Stimulated activated naive CD8-positive, alpha-beta T cell treated with anti-CD3 and anti-CD28 coated beads, Interleukin-15, Interleukin-2, amounts not matched to agents 100 ng/mL and 50 ng/mL, for 24 hours (primary cell): ENCODE measurements around the gene TSHR.
A peak's percentile ranks its signal among the peaks of the same experiment; 100 is the strongest.
"Not testable (repeated sequence)": the region's sequence is repeated elsewhere in the genome, so short reads cannot be mapped to it uniquely, and the experiment has no call there.

Experiments
- H3K27ac Mint-ChIP-seq: one replicate; pipeline ENCODE4 v1.8.0; 2021; ENCODE audit warnings: mild to moderate bottlenecking, mixed read lengths
- H3K27me3 Mint-ChIP-seq: one replicate; pipeline ENCODE4 v1.8.0; 2021; ENCODE audit warnings: mixed read lengths
- H3K36me3 Mint-ChIP-seq: one replicate; pipeline ENCODE4 v1.8.0; 2021; ENCODE audit warnings: low read depth, mixed read lengths
- H3K4me1 Mint-ChIP-seq: one replicate; pipeline ENCODE4 v1.8.0; 2021; ENCODE audit warnings: low read depth, mixed read lengths
- H3K4me3 Mint-ChIP-seq: one replicate; pipeline ENCODE4 v1.8.0; 2021; ENCODE audit warnings: mild to moderate bottlenecking, mixed read lengths
- H3K9me3 Mint-ChIP-seq: one replicate; pipeline ENCODE4 v1.8.0; 2021; ENCODE audit warnings: mixed read lengths

The TSHR gene

DNA sequence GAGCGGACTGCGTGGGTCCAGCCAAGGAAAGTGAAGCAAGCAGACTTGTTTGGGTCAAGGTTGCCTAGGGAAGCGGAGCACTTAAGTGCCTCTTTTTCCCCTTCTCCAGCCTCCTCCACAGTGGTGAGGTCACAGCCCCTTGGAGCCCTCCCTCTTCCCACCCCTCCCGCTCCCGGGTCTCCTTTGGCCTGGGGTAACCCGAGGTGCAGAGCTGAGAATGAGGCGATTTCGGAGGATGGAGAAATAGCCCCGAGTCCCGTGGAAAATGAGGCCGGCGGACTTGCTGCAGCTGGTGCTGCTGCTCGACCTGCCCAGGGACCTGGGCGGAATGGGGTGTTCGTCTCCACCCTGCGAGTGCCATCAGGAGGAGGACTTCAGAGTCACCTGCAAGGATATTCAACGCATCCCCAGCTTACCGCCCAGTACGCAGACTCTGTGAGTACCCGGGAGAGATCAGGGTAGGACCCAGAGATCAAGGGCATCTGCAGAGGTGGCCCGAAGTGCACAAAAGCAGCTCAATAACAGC, at the start of gene TSHR:
Gene TSHR, plus strand, starts transcription at position 206 of the 526 bp plus-strand sequence. Its CDS starts 60 bp downstream, at position 266.
- Mint-ChIP-seq H3K27ac (peak within 1 kb of the TSS; percentile 72), H3K4me1 (peaks cover 51% of the 10 kb centered on the region), H3K9me3 (no peaks in the 10 kb centered on the region), H3K36me3 (no peaks in the 10 kb centered on the region), H3K4me3 (peak within 1 kb of the TSS; percentile 79), H3K27me3 (peaks cover 10% of the 10 kb centered on the region)

DNA sequence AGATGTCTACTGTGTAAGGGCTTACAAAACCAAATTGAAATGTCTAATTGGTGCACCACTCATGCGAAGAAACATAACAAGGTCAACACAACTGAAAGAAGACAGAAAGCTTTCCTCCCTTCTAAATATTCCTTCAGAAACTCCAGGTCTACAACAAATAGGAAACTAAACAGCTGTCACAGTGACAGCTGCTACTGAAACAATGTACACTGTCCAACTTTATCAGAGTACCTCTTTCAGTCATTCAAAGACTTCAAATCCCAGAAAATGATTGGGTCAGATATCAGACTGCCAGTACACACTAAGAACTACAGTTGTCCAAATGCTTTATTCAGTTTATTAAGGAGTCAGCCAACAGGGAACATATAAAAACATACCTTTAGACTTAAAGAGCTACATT, 49.1 kb upstream of the TSHR start:
- Mint-ChIP-seq H3K27me3 (no peaks in the 10 kb centered on the region), H3K36me3 (peaks cover 46% of the 10 kb centered on the region), H3K4me3 (no peak overlapping the region), H3K4me1 (no peaks in the 10 kb centered on the region), H3K27ac (no peak overlapping the region), H3K9me3 (no peaks in the 10 kb centered on the region)

DNA sequence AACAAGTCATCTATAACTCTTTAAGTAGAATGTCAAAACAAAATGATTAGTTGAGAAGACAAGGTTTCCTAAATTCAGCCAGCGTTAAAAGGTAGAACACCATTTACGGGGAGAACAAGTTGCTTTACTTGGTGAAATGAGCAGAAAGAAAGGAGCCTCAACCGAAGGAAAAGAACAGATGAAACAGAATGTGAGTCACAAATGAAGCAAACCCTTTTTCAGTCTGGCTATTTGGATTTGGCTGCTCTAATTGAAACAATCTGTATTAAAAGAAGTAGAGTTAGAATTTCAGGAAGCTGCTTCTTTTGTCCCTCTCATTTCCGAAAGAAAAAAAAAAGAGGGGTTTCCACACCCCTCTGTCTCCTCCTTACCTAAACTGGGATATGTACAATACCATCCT, 48.5 kb upstream of the TSHR start:
- Mint-ChIP-seq H3K27me3 (no peaks in the 10 kb centered on the region), H3K36me3 (peaks cover 41% of the 10 kb centered on the region), H3K27ac (no peak overlapping the region), H3K4me1 (no peaks in the 10 kb centered on the region), H3K4me3 (no peak overlapping the region), H3K9me3 (no peaks in the 10 kb centered on the region)

DNA sequence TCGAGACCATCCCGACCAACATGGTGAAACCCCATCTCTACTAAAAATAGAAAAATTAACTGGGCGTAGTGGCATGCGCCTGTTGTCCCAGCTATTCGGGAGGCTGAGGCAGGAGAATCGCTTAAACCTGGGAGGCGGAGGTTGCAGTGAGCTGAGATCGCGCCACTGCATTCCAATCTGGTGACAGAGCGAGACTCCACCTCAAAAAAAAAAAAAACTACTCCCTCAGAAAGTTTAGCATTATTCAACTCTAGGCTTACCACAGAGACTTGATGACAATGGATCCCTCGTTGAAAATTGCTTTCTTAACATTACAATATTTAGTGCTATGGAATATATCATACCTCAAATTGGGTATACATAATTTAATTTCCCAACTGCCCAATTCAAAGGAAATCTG, 43.4 kb upstream of the TSHR start:
- not testable (repeated sequence) for H3K27me3 Mint-ChIP-seq, H3K4me3 Mint-ChIP-seq, H3K9me3 Mint-ChIP-seq, H3K27ac Mint-ChIP-seq, H3K4me1 Mint-ChIP-seq
- H3K36me3 Mint-ChIP-seq, result peaks cover 26% of the 10 kb centered on the region

DNA sequence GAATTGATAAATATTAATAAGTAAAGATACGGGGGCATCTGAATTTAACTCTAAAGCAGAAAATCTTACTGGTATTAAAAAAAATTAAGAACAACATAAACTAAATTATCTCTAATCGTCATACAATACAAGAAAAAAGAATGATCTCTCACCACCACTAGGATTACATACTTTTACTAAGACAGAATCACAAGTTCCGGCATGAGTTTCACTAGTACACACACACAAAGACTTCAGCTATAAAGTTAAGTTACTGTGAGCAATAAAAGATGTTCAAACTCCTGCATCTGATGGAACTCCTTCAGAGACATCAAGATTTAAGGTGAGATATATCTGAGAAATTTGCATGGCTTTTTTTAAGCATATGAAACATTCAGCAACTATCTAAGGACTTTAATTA, 35.8 kb upstream of the TSHR start:
- no peaks in the 10 kb centered on the region for H3K27me3 Mint-ChIP-seq
- no peaks in the 10 kb centered on the region for H3K4me1 Mint-ChIP-seq
- no peaks in the 10 kb centered on the region for H3K9me3 Mint-ChIP-seq
- peaks cover 20% of the 10 kb centered on the region for H3K36me3 Mint-ChIP-seq
- no peak overlapping the region for H3K27ac Mint-ChIP-seq
- H3K4me3 Mint-ChIP-seq, result no peak overlapping the region

DNA sequence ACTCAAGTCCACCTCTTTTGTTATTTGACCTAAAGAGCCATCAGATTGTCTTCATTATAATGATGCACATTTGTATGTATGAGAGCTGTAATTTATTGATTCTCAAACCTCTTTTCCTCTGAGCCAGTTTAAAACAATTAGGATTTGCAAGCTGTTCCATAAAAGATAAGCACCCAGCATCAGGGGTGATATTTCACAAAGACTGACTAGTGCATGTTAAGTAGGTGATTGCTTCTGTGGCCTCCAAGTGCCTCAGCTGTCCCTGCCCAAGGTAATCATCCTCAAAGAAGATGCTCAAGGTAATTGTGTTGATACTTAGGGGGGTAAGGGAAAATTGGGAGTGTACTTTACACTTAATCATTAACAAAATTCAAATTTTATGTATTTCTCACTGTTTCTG, 32.1 kb upstream of the TSHR start:
- H3K4me1 Mint-ChIP-seq, result peaks cover 3% of the 10 kb centered on the region
- no peak overlapping the region for H3K4me3 Mint-ChIP-seq
- peaks cover 3% of the 10 kb centered on the region for H3K9me3 Mint-ChIP-seq
- peaks cover 13% of the 10 kb centered on the region for H3K36me3 Mint-ChIP-seq
- no peaks in the 10 kb centered on the region for H3K27me3 Mint-ChIP-seq
- H3K27ac Mint-ChIP-seq, result no peak overlapping the region

DNA sequence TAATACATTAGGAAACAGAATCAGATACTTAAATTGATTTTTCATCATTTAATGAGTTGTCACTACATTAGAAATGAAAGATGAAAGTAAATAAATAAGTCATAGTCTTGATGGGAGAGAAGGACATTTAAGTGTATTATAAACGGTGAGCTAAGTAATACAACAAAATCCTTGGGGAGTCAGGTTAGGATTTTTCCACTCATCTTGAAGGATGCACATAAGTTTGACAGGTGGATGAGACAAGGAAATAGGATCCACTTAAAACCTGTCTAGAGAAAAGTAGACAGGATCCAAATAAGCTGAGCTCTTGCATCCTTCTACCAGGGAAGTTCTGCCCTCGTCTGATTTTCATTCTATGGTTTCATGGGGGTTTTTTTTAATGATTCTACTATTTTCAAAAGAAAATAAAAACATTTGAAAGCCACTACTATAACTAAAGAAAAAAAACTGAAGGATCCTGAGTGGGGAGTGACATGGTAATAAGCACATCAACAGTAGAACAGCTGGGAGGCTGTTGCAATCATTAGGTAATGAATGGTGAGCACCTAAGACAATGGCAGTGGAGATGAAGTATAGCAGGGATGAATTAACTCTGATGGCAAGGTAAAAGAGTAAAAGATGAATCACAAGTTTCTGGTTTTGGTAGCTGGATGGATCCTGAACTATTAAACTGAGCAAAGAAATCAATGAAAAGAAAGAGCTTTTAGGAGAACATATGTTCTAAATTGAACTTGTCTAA, 30.9 kb upstream of the TSHR start:
- Mint-ChIP-seq H3K4me1 (peaks cover 7% of the 10 kb centered on the region), H3K4me3 (no peak overlapping the region), H3K36me3 (peaks cover 25% of the 10 kb centered on the region), H3K9me3 (peaks cover 4% of the 10 kb centered on the region), H3K27ac (no peak overlapping the region), H3K27me3 (no peaks in the 10 kb centered on the region)

DNA sequence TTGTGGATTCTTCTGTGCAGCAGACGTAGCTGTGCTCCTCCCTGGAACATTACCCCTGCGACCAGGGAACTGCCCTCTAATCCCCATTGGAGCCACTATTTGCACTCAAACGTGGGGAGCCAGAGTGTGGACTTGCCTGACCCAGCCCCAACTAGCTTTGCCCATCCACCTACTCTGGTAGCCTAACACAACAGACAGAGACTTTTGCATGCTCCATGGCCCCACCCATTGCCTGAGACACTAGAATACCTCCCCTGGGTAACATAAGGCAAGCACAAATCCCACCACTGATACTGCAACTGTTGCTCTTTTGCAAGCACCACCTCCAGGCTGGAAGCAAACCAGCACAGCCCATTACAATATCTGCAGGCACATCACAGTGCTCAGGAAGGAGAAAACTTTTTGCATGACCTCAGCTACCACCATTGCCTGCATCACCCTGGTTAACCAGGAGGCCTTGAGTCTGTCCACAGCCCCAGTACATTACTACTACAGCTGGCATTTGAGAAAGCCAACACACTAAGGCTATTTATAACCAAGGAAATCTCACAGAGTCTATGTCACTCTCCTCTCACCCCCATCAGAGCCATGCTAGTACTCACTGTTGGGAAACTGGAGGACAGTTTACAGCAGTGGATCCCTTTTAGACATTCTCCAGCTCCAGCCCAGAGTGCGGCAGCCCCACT, 28.9 kb upstream of the TSHR start:
- no peak overlapping the region for H3K4me3 Mint-ChIP-seq
- peaks cover 36% of the 10 kb centered on the region for H3K36me3 Mint-ChIP-seq
- peaks cover 27% of the 10 kb centered on the region for H3K4me1 Mint-ChIP-seq
- H3K27me3 Mint-ChIP-seq, result no peaks in the 10 kb centered on the region
- H3K9me3 Mint-ChIP-seq, result peaks cover 4% of the 10 kb centered on the region
- H3K27ac Mint-ChIP-seq, result no peak overlapping the region

DNA sequence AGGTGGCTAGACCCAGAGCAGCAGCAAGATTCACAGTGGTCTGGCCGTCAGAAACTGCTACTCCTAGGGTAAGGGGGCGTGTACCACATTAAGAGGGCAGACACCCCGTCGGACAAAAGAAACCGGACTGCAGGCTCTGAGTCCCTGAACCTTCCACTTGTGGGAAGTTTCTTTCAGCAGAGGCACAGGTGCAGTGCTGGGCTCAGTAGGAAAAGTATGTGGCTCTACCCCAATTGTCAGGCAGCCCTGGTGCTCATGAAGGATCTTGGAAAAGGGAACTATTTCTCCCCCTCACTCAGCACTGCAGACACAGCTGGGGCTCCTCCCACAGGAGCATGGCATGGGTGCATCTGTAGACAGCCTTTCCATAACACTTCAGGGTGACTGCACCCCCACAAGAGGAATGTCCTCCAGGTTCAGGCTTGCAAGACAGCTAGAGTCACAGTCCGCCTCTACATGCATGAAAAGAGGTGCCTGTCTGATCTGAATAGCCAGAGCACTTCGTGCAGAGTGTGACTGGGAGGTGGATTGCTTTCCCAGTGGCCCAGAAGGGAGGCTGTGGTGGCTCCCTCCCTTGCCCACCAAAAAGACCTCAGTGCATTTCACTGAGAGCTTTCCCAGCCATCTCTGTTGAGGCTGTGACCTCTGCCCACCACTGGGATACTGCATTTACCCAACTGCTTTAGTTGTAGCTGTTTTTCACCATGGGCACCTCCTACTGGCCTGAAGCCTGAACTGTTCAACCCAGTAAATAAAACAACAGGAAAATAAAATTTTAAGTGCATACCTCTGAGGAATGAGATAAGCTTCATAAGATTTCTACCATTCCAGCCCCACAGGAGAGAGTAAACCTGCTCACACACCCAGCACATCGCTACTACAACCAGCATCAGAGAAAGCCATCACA, 28.1 kb upstream of the TSHR start:
- Mint-ChIP-seq H3K4me3 (no peak overlapping the region), H3K36me3 (peaks cover 41% of the 10 kb centered on the region), H3K27ac (no peak overlapping the region), H3K4me1 (peaks cover 35% of the 10 kb centered on the region), H3K9me3 (peaks cover 4% of the 10 kb centered on the region), H3K27me3 (no peaks in the 10 kb centered on the region)

DNA sequence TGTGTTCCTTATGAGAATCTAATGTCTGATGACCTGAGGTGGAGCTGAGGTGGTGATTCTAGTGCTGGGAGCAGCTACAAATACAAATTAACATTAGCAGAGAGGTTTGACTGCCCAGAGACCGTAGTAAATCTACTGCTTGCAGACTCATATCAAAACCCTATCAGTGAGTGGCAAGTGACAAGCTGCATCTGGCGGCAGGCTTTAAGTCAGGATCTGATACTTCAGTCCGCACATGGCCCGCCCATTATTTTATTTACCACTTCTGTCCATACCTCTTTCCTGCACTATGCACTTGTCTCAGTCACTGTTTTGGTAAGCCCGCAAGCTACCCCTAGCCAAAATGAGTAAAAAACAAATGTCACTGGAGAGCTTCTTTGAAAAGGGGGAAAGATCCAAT, 25.3 kb upstream of the TSHR start:
- Mint-ChIP-seq H3K27ac (peak overlapping the region; percentile 91), H3K36me3 (peaks cover 49% of the 10 kb centered on the region), H3K4me1 (peaks cover 39% of the 10 kb centered on the region), H3K4me3 (peak overlapping the region; percentile 64), H3K9me3 (peaks cover 4% of the 10 kb centered on the region), H3K27me3 (no peaks in the 10 kb centered on the region)

DNA sequence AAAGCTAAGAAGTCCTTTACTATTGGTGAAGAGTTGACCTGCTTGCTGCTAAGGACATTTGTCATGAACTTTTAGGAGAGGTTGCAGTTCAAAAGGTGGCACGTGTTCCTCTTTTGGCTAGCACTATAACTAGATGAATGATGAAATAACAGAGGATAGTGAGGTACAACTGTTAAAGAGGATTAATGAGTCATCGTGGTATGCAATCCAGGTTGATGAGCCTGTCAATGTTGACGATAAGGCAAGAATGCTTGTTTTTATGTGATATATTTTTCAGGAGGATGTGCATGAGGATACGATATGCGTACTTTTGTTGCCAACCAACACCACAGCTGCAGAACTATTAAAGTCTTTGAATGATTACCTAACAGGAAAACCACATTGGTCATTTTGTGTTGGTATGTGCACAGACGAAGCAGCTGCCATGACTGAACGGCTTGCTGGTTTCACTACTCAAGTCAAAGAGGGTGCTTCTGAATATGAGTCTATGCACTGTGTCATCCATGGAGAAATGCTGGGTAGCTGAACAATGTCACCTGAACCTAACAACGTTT, 24.5 kb upstream of the TSHR start:
- Mint-ChIP-seq H3K4me1 (peaks cover 38% of the 10 kb centered on the region), H3K9me3 (peaks cover 4% of the 10 kb centered on the region), H3K4me3 (peak overlapping the region; percentile 64), H3K36me3 (peaks cover 52% of the 10 kb centered on the region), H3K27me3 (no peaks in the 10 kb centered on the region), H3K27ac (peak overlapping the region; percentile 91)

DNA sequence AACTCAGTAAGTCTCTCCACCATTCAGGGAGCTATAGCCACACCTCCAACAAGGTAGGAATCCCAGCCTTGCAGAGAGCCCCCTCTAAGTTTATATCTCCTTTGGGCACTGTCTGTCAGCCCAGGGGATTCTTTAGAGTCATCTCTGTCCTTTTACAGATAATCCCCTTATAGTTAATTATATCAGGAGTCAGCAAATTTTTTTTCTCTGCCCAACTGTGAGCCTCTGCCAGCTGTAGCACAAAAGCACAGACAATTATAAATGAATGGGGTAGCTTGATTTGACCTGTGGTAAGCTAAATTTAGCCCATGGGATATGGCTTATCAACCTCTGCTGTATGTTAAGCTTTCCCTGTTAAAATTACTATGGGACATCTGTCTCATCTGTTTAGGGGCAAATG, 22.1 kb upstream of the TSHR start:
- peaks cover 3% of the 10 kb centered on the region for H3K9me3 Mint-ChIP-seq

DNA sequence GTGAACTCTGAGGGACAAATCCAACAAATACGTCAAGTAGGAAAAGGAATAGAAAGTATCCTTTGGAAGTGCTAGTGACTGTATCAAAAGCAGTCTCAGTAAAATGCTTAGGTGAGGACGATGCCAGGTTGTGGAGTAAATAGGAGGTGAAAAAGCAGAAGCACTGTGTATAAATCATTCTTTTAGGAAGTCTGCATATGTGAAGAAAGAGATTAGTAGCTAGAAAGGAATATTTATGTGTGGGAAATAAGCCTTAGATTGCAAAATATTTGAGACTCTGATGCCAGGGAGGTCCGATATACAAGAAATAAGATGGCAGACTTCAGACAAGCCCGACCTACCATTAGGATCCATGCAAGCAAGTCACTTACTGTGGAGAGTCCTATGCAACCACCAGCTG, 21.7 kb upstream of the TSHR start:
- Mint-ChIP-seq H3K27me3 (no peaks in the 10 kb centered on the region), H3K27ac (no peak overlapping the region), H3K9me3 (no peaks in the 10 kb centered on the region), H3K4me1 (peaks cover 38% of the 10 kb centered on the region), H3K4me3 (no peak overlapping the region), H3K36me3 (peaks cover 46% of the 10 kb centered on the region)

More for the DNA sequence above, 22.1 kb upstream of the TSHR start:
- H3K4me3 Mint-ChIP-seq, result no peak overlapping the region
- H3K4me1 Mint-ChIP-seq, result peaks cover 38% of the 10 kb centered on the region
- H3K27ac Mint-ChIP-seq, result no peak overlapping the region
- peaks cover 50% of the 10 kb centered on the region for H3K36me3 Mint-ChIP-seq
- H3K27me3 Mint-ChIP-seq, result no peaks in the 10 kb centered on the region

DNA sequence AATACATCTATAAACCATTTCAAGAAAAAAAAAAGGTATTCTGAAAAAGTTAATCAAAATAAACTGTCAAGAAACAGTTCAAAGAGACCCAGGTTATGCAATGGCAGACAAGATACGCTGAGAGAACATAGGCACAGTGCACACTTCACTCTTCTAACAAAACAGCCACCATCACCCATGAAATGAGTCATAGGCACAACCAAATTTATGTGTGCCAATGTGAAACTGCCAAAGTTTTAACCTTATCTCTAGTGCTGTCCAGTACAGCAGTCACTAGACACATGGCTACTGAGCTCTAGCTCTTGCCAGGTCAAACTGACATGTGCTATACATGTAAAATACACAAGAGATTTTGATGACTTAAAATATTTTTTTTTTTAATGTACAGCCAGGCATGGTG, 15.3 kb upstream of the TSHR start:
- H3K4me1 Mint-ChIP-seq, result peaks cover 32% of the 10 kb centered on the region
- no peaks in the 10 kb centered on the region for H3K9me3 Mint-ChIP-seq
- H3K4me3 Mint-ChIP-seq, result peak overlapping the region; percentile 68
- H3K36me3 Mint-ChIP-seq, result peaks cover 7% of the 10 kb centered on the region
- H3K27me3 Mint-ChIP-seq, result no peaks in the 10 kb centered on the region
- peak overlapping the region; percentile 45 for H3K27ac Mint-ChIP-seq
